Stimulated activated naive CD8-positive, alpha-beta T cell treated with anti-CD3 and anti-CD28 coated beads, Interleukin-15, Interleukin-2, amounts not matched to agents 100 U/mL and 50 U/mL, for 24 hours (primary cell): ENCODE measurements around the gene NOSIP.
"Not testable (repeated sequence)": the region's sequence is repeated elsewhere in the genome, so short reads cannot be mapped to it uniquely, and the experiment has no call there.

Experiments used
- ATAC-seq: fragments of 150-1000 bp; cut with Tn5 transposase; one replicate; pipeline ENCODE4 v1.10.0; 2021
- DNase-seq: peaks from one replicate; pipeline ENCODE4 v3.0.0; 2021

The NOSIP gene, protein sequence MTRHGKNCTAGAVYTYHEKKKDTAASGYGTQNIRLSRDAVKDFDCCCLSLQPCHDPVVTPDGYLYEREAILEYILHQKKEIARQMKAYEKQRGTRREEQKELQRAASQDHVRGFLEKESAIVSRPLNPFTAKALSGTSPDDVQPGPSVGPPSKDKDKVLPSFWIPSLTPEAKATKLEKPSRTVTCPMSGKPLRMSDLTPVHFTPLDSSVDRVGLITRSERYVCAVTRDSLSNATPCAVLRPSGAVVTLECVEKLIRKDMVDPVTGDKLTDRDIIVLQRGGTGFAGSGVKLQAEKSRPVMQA

DNA sequence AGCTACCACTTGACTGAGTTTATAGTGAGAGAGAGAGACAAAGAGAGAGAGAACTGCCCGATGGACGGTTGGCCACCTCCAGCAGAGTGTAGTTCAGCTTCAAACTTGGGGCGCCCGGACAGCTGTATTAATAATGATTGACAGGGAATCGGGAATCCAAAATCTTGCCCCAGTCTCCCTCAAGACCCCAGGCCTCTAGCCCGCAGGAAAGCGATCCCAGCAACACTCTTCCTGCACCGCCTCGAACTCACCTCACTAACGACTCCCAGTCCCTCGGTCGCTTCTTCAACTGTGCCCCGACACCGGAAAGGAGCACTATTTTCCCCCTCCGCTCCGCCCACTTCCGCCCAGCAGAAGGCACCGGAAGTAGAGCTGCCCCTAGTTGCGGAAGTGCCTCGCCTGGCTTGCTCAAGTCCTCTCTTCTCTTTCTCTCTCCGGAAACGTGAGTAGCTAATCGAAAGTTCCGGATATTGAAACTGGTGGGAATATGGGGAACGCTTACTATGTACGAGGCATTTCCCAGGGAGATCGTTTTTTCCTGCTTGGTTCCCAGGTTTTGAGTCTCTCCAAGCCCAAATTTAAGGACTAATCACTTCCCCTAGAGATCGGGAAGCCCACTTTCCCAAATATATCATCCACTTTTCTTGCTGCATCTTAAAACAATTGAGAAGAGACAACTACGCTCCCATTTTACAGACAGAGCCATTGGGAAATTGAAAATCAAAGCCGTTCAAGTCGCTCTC, at the start of gene NOSIP:
TSS of gene NOSIP (minus strand) at position 293 of the 743 bp plus-strand sequence. CDS start 19,865 bp downstream, outside the sequence.
- peak; percentile 98 for DNase-seq

GRCh38 chr19:49629659-49630058, 49.3 kb upstream of the NOSIP start:
- ATAC-seq (no peak), DNase-seq (no peak)

More for the DNA sequence above, at the start of gene NOSIP:
- ATAC-seq = peak; percentile 99

GRCh38 chr19:49626226-49626625, 45.9 kb upstream of the NOSIP start:
- no peak for ATAC-seq
- no peak for DNase-seq

DNA sequence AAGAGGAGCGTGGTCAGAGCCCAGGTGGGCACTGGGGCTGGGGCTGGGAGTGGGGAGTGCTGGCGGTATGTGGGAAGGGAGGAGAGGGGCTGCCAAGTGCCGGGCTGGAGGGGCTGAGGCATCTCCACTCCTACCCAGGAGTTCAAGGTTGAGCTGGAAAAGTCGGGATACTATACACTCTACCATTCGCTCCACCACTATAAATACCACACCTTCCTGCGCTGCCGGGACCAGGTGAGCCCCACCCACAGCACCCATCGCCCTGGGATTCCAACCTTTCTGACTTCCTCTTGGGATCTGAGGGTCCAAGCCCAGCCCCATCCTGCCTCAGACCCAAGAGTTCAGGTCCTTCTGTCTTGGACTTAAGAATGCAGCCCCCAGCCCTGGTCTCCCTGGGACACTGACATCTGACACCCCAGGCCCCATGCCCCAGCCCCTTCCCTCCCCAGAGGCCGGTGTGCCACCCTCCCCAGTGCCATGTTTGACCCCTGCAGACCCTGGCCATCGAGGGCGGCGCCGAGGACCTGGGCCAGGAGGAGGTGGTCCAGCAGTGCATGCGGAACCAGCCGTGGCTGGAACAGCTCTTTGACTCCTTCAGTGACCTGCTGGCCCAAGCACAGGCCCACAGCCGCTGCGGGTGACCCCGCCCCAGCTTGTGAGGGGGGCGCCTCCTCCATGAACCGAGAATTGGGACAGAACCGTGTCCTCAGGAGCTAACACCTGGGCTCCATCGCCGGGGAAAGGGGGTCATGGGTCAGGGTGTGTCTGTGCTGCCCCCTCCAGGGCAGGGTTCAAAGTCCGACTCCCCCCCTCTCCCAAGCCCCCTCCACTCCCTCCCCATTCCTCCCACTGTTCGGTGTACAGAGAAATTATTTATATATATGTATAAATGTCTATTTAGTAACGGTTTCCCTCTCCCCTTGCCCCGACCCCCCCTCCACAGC, 44.9 kb upstream of the NOSIP start:
- DNase-seq (no peak), ATAC-seq (no peak)

DNA sequence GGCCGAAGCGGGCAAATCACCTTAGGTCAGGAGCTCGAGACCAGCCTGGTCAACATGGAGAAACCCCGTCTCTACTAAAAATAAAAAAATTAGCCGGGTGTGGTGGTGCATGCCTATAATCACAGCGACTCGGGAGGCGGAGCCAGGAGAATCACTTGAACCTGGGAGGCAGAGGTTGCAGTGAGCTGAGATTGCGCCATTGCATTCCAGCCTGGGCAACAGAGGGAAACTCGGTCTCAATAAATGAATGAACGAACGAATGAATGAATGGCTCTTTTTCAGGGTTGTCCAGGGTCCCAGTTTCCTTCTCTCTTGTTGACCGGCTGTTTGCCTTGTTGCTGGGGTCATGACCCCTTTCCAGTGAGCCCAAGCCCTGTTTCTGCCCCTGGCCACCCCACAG, 37.5 kb upstream of the NOSIP start:
- not testable (repeated sequence) for ATAC-seq, DNase-seq

DNA sequence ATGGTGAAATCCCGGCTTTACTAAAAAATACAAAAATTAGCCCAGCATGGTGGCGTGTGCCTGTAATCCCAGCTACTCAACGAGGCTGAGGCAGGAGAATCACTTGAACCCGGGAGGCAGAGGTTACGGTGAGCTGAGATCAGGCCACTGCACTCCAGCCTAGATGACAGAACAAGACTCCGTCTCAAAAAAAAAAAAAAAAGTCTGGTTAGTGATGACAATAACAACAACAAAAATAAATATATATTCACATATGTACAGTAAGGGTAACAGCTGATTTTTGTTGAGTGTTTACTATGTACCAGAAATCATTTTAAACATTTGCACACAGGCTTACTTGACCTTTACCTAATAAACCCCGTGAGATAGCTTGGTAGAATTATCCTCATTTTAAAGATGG, 36.6 kb upstream of the NOSIP start:
- DNase-seq (no peak), ATAC-seq (no peak)

GRCh38 chr19:49616532-49616931, 36.2 kb upstream of the NOSIP start:
- DNase-seq (no peak), ATAC-seq (no peak)

GRCh38 chr19:49615861-49616260, 35.5 kb upstream of the NOSIP start:
- no peak for ATAC-seq
- no peak for DNase-seq

DNA sequence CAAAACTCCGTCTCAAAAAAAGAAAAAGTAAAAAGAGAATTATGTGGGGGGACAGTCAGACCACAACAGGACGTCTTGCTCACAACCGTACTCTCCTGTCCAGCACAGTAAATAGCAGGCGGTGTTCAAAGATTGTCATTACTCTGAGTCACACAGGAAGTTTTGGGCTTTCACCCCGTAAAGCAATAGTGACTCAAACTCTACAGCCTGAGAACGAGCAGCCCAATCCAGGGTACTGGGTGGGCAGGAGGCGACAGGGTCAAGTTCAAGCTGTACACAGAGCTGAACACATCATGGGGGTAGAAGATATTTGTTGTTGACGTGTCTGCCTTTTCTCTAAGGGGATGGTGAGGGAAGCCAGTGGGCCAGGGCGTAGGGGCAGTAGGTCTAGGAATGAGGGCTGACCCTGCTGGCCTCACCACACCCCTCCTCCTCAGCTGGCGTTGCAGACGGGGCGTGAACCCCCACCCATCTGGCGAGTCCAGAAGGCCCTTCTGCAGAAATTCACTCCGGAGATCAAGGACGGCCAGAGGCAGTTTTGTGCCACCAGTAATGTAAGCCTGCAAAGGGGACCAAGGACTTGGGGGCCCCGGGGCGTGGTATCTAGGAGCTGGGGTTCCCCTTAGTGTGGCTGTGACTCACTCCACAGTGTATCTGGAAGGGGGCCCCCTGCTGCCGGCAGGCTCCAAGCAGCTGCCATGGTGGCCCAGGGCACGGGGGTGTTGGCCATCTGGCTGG, 33.9 kb upstream of the NOSIP start:
- ATAC-seq = peak; percentile 79
- DNase-seq = peak; percentile 57

DNA sequence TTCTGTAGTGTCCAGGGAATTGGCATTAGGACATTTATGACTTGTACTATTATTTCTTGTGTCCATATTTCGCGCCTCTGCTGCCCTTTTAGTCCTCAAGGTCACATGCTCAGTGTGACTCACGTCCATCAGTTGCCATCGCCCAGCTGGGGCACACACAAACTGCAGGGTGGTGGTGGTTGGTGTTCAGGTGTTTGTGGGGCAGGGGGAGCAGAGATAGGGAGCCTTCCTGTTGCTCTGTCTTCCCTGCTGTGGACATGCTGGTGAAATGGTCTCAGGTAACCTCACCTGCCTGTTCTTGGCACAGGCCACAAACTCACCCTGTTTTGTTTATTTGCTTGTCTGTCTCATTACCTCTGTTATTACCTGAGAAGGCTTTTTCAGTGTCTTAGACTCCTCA, 33.0 kb upstream of the NOSIP start:
- no peak for ATAC-seq
- no peak for DNase-seq

GRCh38 chr19:49609499-49610092, 29.2 kb upstream of the NOSIP start:
- DNase-seq = no peak
- no peak for ATAC-seq

DNA sequence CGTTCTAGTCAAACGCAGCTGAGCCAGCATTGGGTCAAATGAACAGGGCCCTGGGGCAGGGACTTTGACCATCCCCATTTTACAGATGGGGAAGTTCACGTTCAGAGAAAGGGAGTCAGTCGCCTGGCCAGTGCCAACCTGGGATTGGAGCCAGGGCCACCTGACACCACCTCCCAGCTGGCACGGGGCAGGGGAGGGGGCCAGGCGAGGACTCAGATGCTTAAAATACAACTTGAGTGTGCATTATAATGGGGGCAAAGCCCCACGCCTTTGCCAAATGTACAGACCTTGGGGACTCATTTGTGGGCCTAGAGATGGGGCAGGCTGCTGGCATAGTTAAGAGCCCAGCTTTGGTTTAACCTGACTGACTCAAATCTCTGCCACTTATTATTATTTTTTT, 25.2 kb upstream of the NOSIP start:
- ATAC-seq (no peak), DNase-seq (no peak)

GRCh38 chr19:49602806-49603205, 22.4 kb upstream of the NOSIP start:
- DNase-seq (no peak), ATAC-seq (no peak)

DNA sequence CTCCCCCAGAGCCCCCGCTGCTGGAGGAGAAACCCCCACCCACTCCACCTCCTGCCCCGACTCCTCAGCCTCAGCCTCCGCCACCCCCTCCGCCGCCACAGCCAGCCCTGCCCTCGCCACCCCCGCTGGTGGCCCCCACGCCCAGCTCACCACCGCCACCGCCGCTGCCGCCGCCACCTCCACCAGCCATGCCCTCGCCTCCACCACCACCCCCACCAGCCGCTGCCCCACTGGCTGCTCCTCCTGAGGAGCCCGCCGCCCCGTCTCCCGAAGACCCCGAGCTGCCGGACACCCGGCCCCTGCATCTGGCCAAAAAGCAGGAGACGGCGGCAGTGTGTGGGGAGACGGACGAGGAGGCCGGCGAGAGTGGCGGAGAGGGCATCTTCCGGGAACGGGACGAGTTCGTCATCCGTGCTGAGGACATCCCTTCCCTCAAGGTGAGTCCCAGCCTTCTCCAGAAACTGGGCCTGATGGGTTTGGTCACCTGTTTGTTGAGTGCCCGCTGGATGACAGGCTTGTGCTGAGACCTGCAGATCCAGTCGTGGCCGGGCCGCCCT, 21.2 kb upstream of the NOSIP start:
- DNase-seq = no peak
- ATAC-seq = no peak

DNA sequence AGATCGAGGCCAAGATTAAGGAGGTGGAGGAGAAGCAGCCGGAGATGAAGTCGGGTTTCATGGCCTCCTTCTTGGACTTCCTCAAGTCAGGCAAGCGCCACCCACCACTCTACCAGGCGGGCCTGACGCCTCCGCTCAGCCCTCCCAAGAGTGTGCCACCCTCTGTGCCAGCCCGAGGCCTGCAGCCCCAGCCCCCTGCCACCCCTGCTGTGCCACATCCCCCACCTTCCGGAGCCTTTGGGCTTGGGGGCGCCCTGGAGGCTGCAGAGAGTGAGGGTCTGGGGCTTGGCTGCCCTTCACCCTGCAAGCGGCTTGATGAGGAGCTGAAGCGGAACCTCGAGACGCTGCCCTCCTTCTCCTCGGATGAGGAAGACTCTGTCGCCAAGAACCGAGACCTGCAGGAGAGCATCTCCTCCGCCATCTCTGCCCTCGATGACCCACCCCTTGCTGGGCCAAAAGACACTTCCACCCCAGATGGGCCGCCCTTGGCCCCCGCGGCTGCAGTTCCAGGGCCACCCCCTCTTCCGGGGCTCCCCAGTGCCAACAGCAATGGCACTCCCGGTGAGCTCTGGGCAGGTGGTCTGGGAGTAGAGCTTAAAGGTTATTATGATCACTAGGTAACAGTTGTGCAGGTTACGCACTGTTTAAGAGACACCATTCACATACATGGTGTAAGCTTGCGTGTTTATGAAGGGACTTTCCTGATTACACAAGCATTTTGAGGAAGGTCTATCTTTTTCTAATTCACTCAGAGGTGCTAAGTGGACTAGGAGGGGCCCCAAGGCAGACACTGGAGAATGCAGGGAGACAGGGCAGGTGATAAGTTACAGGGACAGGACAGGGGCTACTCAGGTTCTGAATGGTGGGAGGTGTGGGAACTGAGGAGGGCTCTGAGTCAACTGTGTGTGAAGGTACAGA, 19.3 kb upstream of the NOSIP start:
- no peak for ATAC-seq
- DNase-seq = no peak

DNA sequence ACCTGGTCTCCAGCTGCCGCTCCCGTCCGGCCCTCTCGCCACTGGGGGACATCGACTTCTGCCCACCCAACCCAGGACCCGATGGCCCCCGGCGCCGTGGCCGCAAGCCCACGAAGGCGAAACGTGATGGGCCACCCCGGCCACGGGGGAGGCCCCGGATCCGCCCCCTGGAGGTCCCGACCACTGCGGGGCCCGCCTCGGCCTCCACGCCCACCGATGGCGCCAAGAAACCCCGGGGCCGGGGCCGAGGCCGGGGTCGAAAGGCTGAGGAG, 17.3 kb upstream of the NOSIP start:
- ATAC-seq (no peak), DNase-seq (no peak)

- no peak for ATAC-seq
- no peak for DNase-seq
Measured at GRCh38 chr19:49596954-49597702, 16.8 kb upstream of the NOSIP start.

- ATAC-seq (no peak), DNase-seq (no peak)
Measured at GRCh38 chr19:49596407-49596806, 16.1 kb upstream of the NOSIP start.

DNA sequence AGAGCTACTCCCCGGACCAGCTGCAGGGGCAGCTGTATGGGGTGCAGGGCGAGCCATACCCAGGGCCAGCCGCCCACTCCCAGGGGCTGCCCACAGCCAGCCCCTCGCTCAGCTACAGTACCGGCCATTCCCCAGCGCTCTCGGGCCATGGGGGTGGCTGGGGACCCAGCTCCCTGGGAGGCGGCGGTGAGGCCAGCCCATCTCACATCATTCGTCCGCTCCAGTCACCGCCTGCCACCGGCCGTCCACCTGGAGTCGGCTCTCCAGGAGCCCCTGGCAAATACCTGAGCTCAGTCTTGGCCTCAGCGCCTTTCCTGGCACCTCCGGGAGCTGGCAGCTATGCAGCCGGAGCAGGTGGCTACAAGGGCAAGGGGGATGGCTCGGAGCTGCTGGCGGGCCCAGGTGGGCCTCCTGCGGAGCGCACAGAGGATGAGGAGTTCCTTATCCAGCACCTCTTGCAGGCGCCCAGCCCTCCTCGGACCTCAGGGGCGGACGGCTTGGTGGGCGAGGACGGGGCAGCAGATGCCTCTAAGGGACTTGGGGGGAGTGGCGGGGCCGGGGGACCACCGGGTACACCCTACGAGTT, 15.6 kb upstream of the NOSIP start:
- DNase-seq (no peak), ATAC-seq (no peak)
